ENCODE data around the gene F7.

Gene F7

DNA sequence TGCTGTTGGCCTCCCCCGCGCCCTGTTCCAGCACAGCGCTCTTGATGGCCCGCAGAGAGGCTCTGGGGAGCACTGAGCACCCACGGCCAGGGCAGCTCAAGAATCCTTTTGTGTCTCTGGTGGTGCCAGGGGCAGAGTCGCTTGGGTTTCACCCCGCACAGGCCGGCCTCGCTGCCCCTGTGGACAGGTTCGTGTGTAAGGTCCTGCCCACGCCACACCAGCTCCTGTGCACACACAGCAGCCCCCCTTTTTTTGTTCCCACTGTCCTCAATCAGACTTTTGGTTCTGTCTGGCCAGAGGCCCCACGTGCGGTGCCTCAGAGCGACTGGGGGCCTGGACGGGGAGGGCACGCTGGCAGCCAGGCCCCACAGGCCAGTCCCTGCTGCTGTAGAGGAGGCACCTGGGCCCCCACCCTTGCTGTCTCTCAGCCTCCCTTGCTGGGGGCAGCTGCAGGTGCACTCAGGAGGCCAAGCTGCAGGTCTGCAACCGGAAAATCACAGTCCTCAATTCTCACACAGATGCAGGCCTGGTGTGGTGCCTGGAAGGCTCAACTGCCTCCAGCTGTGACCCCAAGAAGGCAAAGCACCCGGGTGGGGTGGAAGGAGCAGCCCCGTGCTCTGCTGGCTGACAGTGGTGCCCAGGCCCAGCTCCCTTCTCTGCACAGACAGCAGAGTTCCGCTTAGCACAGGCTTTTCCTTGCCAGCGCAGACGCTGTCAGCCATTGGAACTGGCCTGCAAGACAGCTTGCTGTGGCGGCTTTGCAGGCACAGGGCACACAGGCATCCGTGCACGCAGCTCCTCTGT is 12.6 kb upstream of the F7 start:
- no peak for DNase-seq
- Histone ChIP-seq H3K9me3 (ENCODE audit: control insufficient read depth, low read length) (no peaks in the 10 kb centered on the region), H3K4me3 (ENCODE audit: insufficient read depth, low read depth, low read length, poor library complexity, severe bottlenecking) (no peak overlapping the region), H3K27ac (ENCODE audit: insufficient read depth, low read length, poor library complexity, severe bottlenecking) (no peak overlapping the region), H3K36me3 (ENCODE audit: control insufficient read depth, insufficient read depth, low read length) (peaks cover 3% of the 10 kb centered on the region), H3K4me1 (ENCODE audit: control insufficient read depth, insufficient read depth, low read length, poor library complexity, severe bottlenecking) (no peaks in the 10 kb centered on the region), H3K27me3 (replicated peaks; ENCODE audit: control insufficient read depth, insufficient read depth, low read length, poor library complexity, severe bottlenecking) (no peaks in the 10 kb centered on the region)

DNA sequence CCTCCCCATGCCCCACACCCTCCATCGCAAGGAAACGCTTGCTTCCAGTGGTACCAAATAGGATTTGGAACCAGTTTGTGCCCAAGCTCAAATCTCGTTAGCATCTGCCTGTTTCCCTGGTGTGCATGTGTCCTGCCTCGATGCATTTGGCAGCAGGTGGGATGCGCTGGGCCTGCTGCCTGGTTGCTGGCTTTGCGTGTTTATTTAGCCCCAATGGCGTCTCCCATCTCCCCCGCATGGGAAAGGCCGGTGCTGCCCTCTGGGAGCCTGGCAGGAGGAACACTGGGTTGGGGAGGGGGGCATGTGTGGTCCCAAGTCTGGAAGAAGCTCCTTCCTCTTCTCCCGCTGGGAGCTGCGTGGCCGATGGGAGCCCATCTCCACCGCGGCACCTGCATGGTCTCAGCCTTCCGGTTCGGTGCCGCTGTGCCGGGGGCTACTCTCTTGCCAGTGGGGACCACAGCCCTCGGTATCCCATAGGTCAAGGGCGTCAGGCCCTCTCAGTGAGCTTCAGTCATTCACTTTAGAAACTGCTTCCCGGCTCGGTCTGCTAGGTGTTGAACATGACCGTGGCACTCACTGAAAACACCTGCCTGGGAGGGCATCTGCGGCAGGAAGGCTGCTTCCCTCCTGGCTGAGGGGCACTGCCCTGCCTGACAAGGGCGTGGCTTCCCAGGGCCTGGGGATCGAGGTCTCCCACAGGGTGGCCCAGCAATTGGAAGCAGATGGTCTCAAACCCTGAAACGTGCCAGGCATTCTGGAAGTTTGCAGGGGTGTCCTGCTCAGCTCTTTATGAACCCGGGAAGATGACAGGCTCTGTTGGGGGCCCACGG is 11.8 kb upstream of the F7 start:
- no peaks in the 10 kb centered on the region for H3K9me3 ChIP-seq (ENCODE audit: control insufficient read depth, low read length)
- H3K4me1 ChIP-seq (ENCODE audit: control insufficient read depth, insufficient read depth, low read length, poor library complexity, severe bottlenecking) = no peaks in the 10 kb centered on the region
- peaks cover 3% of the 10 kb centered on the region for H3K36me3 ChIP-seq (ENCODE audit: control insufficient read depth, insufficient read depth, low read length)
- no peak for DNase-seq
- H3K4me3 ChIP-seq (ENCODE audit: insufficient read depth, low read depth, low read length, poor library complexity, severe bottlenecking) = no peak overlapping the region
- no peaks in the 10 kb centered on the region for H3K27me3 ChIP-seq (replicated peaks; ENCODE audit: control insufficient read depth, insufficient read depth, low read length, poor library complexity, severe bottlenecking)
- no peak overlapping the region for H3K27ac ChIP-seq (ENCODE audit: insufficient read depth, low read length, poor library complexity, severe bottlenecking)

DNA sequence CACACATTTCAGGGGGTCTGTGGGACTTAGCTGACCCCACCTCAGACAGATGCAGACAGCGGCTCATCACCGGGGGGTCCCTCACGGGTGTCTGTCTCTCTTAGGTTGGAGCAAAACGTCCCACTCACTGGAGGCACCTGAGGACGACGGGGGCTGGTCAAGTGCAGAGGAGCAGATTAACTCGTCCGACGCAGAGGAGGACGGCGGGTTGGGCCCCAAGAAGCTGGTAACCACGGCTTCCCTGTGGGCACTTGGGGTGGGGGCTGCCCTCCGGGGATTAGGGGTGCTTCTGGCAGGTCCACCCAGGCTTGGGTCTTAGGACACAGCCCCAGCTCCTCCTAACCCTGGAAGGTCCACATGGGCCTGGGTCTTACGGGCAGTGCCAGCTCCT is 11.2 kb upstream of the F7 start:
- no peaks in the 10 kb centered on the region for H3K4me1 ChIP-seq (ENCODE audit: control insufficient read depth, insufficient read depth, low read length, poor library complexity, severe bottlenecking)

DNA sequence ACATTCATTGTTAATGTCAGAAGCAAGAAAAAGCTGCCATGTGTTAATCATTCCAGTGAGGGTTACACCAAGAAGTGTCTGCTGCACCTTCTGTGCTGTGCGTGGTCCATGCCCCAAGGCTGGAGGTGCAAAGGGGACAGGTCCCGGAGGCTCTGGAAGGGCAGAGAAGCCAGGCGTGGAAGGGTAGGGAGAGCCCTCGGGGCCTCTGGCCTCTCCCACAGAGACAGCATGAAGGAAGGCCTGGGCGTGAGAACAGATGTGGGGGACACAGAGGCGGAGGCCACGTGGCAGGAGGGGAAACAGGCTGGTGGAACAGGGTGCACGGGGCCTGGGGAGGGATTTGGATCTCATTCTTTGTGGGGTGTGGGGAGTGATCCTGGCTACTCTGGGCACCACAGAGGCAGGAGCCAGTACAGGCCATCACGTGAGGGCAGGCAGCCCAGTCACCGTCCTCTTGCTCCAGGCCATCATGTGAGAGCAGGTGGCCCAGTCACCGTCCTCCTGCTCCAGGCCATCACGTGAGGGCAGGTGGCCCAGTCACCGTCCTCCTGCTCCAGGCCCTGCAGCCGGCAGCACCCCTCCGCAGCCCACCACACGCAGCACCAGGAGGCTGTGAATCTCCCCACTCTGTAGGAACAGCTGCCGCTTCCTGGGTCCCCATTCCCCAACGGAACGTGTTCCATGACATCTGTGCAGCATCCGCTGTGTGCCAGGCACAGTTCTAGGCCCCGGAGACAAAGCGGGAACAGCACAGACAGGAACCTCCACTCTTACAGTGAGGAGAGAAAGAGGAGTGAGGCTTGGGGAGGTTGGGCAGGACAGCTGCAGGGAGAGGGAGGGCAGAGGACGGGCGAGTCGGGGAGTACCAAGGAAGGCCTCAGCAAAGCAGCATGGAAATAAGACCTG is 10.2 kb upstream of the F7 start:
- no peaks in the 10 kb centered on the region for H3K9me3 ChIP-seq (ENCODE audit: control insufficient read depth, low read length)
- DNase-seq = no peak
- no peak overlapping the region for H3K4me3 ChIP-seq (ENCODE audit: insufficient read depth, low read depth, low read length, poor library complexity, severe bottlenecking)
- no peaks in the 10 kb centered on the region for H3K36me3 ChIP-seq (ENCODE audit: control insufficient read depth, insufficient read depth, low read length)
- no peaks in the 10 kb centered on the region for H3K27me3 ChIP-seq (replicated peaks; ENCODE audit: control insufficient read depth, insufficient read depth, low read length, poor library complexity, severe bottlenecking)
- no peak overlapping the region for H3K27ac ChIP-seq (ENCODE audit: insufficient read depth, low read length, poor library complexity, severe bottlenecking)
- no peaks in the 10 kb centered on the region for H3K4me1 ChIP-seq (ENCODE audit: control insufficient read depth, insufficient read depth, low read length, poor library complexity, severe bottlenecking)

More for the DNA sequence above, 11.2 kb upstream of the F7 start:
- Histone ChIP-seq H3K9me3 (ENCODE audit: control insufficient read depth, low read length) (no peaks in the 10 kb centered on the region), H3K4me3 (ENCODE audit: insufficient read depth, low read depth, low read length, poor library complexity, severe bottlenecking) (no peak overlapping the region), H3K27me3 (replicated peaks; ENCODE audit: control insufficient read depth, insufficient read depth, low read length, poor library complexity, severe bottlenecking) (no peaks in the 10 kb centered on the region), H3K36me3 (ENCODE audit: control insufficient read depth, insufficient read depth, low read length) (peaks cover 3% of the 10 kb centered on the region), H3K27ac (ENCODE audit: insufficient read depth, low read length, poor library complexity, severe bottlenecking) (no peak overlapping the region)
- no peak for DNase-seq

DNA sequence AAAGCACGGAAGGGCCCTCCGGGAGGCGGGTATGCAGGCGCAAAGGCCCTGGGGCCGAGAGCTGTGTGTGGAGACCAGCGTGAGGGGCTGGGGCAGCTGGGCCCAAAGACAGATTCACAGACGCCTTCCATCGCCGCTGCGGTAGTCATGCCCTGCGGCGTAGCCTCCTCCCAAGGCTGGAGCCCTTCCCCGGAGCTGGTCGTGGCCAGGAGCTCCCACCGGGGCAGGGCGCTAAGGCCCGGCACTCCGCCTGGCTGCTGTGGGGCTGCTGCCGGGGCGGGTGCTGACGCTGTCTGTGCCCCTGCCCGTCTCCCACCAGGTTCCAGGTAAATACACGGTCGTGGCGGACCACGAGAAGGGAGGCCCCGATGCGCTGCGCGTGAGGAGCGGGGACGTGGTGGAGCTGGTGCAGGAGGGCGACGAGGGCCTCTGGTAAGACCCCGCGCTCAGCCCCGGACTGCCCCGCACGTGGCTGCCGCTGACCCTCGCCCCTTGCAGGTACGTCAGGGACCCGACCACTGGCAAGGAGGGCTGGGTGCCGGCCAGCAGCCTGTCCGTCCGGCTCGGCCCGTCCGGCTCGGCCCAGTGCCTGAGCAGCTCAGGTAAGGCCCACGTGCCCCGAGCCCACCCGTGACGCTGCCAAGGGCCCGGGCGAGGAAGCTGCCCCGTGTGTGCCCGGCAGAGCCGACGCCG is 9.4 kb upstream of the F7 start:
- no peak overlapping the region for H3K27ac ChIP-seq (ENCODE audit: insufficient read depth, low read length, poor library complexity, severe bottlenecking)
- no peaks in the 10 kb centered on the region for H3K4me1 ChIP-seq (ENCODE audit: control insufficient read depth, insufficient read depth, low read length, poor library complexity, severe bottlenecking)
- DNase-seq = no peak
- H3K9me3 ChIP-seq (ENCODE audit: control insufficient read depth, low read length) = no peaks in the 10 kb centered on the region
- no peak overlapping the region for H3K4me3 ChIP-seq (ENCODE audit: insufficient read depth, low read depth, low read length, poor library complexity, severe bottlenecking)
- H3K36me3 ChIP-seq (ENCODE audit: control insufficient read depth, insufficient read depth, low read length) = no peaks in the 10 kb centered on the region
- H3K27me3 ChIP-seq (replicated peaks; ENCODE audit: control insufficient read depth, insufficient read depth, low read length, poor library complexity, severe bottlenecking) = no peaks in the 10 kb centered on the region

DNA sequence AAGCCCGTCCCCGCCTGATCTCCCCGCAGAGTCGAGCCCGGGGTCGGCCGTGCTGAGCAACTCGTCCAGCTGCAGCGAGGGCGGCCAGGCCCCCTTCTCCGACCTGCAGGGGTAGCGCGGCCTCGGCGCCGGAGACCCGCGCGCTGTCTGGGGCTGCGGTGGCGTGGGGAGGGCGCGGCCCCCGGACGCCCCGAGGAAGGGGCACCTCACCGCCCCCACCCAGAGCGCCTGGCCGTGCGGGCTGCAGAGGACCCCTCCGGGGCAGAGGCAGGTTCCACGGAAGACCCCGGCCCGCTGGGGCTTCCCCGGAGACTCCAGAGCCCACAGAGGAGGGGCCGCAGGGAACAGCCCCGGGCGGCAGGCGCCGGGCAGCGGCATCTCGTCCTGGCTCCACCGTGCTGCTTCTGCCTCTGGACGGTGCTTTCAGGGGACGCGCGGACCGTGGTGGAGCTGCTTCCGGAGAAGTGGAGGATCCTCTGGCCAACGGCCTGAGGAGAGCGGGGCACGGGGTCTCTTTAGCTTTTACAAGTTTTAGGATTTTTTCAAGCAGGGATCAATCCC is 8.8 kb upstream of the F7 start:
- no peak overlapping the region for H3K4me3 ChIP-seq (ENCODE audit: insufficient read depth, low read depth, low read length, poor library complexity, severe bottlenecking)
- DNase-seq = no peak
- H3K36me3 ChIP-seq (ENCODE audit: control insufficient read depth, insufficient read depth, low read length) = no peaks in the 10 kb centered on the region
- H3K4me1 ChIP-seq (ENCODE audit: control insufficient read depth, insufficient read depth, low read length, poor library complexity, severe bottlenecking) = no peaks in the 10 kb centered on the region
- no peaks in the 10 kb centered on the region for H3K27me3 ChIP-seq (replicated peaks; ENCODE audit: control insufficient read depth, insufficient read depth, low read length, poor library complexity, severe bottlenecking)
- H3K27ac ChIP-seq (ENCODE audit: insufficient read depth, low read length, poor library complexity, severe bottlenecking) = no peak overlapping the region
- H3K9me3 ChIP-seq (ENCODE audit: control insufficient read depth, low read length) = no peaks in the 10 kb centered on the region

DNA sequence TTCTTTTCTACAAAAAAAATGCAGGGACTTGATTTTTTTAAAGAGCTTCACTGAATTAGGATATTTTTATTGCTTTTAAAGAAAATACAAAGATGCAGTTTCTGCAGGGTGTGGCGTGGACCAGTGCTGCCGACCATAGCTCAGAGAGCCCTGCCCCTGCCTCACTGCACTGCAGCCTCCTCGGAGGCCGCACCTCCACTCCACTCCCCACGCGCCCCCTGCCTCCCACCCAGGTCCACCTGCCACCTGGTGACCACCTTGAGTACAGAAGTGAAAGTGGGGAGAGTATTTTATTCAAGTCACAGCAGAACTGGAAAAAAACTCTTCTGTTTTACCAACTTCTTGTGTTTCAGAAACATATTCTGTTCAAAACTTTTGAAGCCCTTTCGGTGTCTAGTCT is 7.9 kb upstream of the F7 start:
- Histone ChIP-seq H3K27me3 (replicated peaks; ENCODE audit: control insufficient read depth, insufficient read depth, low read length, poor library complexity, severe bottlenecking) (no peaks in the 10 kb centered on the region), H3K9me3 (ENCODE audit: control insufficient read depth, low read length) (no peaks in the 10 kb centered on the region), H3K4me3 (ENCODE audit: insufficient read depth, low read depth, low read length, poor library complexity, severe bottlenecking) (no peak overlapping the region), H3K27ac (ENCODE audit: insufficient read depth, low read length, poor library complexity, severe bottlenecking) (no peak overlapping the region), H3K36me3 (ENCODE audit: control insufficient read depth, insufficient read depth, low read length) (no peaks in the 10 kb centered on the region), H3K4me1 (ENCODE audit: control insufficient read depth, insufficient read depth, low read length, poor library complexity, severe bottlenecking) (no peaks in the 10 kb centered on the region)
- no peak for DNase-seq

DNA sequence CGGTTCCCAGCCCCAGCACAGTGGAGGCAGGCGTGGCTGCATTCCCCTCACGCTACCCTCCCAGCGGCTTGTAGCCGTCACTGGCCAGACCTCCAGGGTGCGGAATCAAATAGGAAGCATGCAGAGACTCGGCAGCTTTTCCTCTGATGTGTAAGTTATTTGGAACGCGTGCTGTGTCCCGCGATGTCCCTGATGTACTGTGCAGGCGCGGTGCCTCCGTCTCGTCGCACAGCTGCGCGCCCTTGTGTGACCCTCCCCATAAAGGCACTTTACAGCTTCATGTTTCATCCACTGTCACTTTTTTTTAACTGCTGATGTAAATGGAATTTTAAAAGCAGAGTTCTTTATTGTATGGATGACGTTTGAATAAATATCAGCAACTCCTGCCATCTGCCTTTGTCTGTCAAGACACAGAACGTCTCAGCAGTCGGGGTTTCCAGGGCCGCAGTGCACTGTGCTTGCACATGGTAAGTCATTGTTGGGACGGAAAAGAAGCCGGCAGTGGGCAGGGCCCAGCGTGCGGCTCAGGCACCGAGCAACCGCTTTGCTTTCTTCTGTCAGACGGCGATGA is 7.3 kb upstream of the F7 start:
- H3K9me3 ChIP-seq (ENCODE audit: control insufficient read depth, low read length) = no peaks in the 10 kb centered on the region
- no peak overlapping the region for H3K4me3 ChIP-seq (ENCODE audit: insufficient read depth, low read depth, low read length, poor library complexity, severe bottlenecking)
- DNase-seq = no peak
- H3K27ac ChIP-seq (ENCODE audit: insufficient read depth, low read length, poor library complexity, severe bottlenecking) = no peak overlapping the region
- no peaks in the 10 kb centered on the region for H3K4me1 ChIP-seq (ENCODE audit: control insufficient read depth, insufficient read depth, low read length, poor library complexity, severe bottlenecking)
- no peaks in the 10 kb centered on the region for H3K36me3 ChIP-seq (ENCODE audit: control insufficient read depth, insufficient read depth, low read length)
- no peaks in the 10 kb centered on the region for H3K27me3 ChIP-seq (replicated peaks; ENCODE audit: control insufficient read depth, insufficient read depth, low read length, poor library complexity, severe bottlenecking)

DNA sequence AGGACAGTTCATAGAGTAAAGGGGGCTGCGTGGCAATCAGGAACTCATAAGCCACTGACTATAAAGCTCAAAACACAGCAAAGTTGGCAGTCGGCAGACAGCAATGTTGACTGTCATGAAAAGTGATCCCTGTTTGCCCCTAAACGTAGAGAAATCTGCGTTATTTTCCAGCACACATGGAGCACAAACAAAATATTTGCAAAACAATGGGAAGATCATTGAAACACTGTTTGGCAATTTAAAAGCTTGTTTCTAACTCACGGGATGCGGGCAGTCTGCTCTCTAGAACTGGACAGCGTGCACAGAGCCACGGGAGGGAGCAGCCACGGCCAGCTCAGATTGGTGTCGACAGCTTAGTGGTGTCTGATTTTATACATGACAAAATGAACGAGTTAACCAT is 6.4 kb upstream of the F7 start:
- Histone ChIP-seq H3K4me1 (ENCODE audit: control insufficient read depth, insufficient read depth, low read length, poor library complexity, severe bottlenecking) (no peaks in the 10 kb centered on the region), H3K9me3 (ENCODE audit: control insufficient read depth, low read length) (no peaks in the 10 kb centered on the region), H3K4me3 (ENCODE audit: insufficient read depth, low read depth, low read length, poor library complexity, severe bottlenecking) (no peak overlapping the region), H3K27me3 (replicated peaks; ENCODE audit: control insufficient read depth, insufficient read depth, low read length, poor library complexity, severe bottlenecking) (no peaks in the 10 kb centered on the region), H3K27ac (ENCODE audit: insufficient read depth, low read length, poor library complexity, severe bottlenecking) (no peak overlapping the region), H3K36me3 (ENCODE audit: control insufficient read depth, insufficient read depth, low read length) (no peaks in the 10 kb centered on the region)
- no peak for DNase-seq
